Measurements from ENCODE around the gene PPM1G. TPM values are rescaled to one million over a fixed set of nuclear protein-coding genes. Genes with fewer than 3 reads are reported as not detected.

The PPM1G gene
- total RNA-seq, 1 donor from 2014 or later: 24.7 TPM

GRCh38 chr2:27351802-27352598 lies 57.4 kb downstream of the PPM1G start:
- Histone ChIP-seq H3K4me1 (peaks cover 0 to 11% of the 10 kb centered on the region in 2 donors), H3K27ac (no peak overlapping the region), H3K9me3 (no peaks in the 10 kb centered on the region), H3K27me3 (no peaks in the 10 kb centered on the region), H3K4me3 (no peak overlapping the region), H3K36me3 (peaks cover 5 to 6% of the 10 kb centered on the region in 2 donors)
- TF ChIP-seq CTCF (IDR thresholded peaks at IDR 0.05): no peak
- no peak for DNase-seq (ENCODE audit: low spot score in 2 of 2)
- intact Hi-C loops (cut with DNase I): loop anchor here (10.0 kb wide), 1 partner anchor 137 kb away; the partner anchor contains the start of genes ATRAID, CAD and SLC5A6

GRCh38 chr2:27350106-27350693 lies 59.2 kb downstream of the PPM1G start:
- peaks cover 5 to 6% of the 10 kb centered on the region in 2 donors for H3K36me3 ChIP-seq
- intact Hi-C loops (cut with DNase I): loop anchor here (10.0 kb wide), 1 partner anchor 135 kb away; the partner anchor contains the start of genes ATRAID, CAD and SLC5A6
- no peak overlapping the region for H3K4me3 ChIP-seq
- TF ChIP-seq CTCF (IDR thresholded peaks at IDR 0.05): no peak
- no peak for DNase-seq (ENCODE audit: low spot score in 2 of 2)
- no peaks in the 10 kb centered on the region for H3K9me3 ChIP-seq
- peaks cover 0 to 2% of the 10 kb centered on the region in 2 donors for H3K4me1 ChIP-seq
- no peak overlapping the region for H3K27ac ChIP-seq
- H3K27me3 ChIP-seq: no peaks in the 10 kb centered on the region

- intact Hi-C loops (cut with DNase I): no loop called here
- no peak for DNase-seq (ENCODE audit: low spot score in 2 of 2)
- no peaks in the 10 kb centered on the region for H3K9me3 ChIP-seq
- no peaks in the 10 kb centered on the region for H3K4me1 ChIP-seq
- no peaks in the 10 kb centered on the region for H3K27me3 ChIP-seq
- no peak overlapping the region for H3K27ac ChIP-seq
- no peak overlapping the region for H3K4me3 ChIP-seq
- no peak for TF ChIP-seq CTCF (IDR thresholded peaks at IDR 0.05)
- H3K36me3 ChIP-seq: peaks cover 11 to 13% of the 10 kb centered on the region in 2 donors
Measured at GRCh38 chr2:27347641-27348040, 61.8 kb downstream of the PPM1G start.

- H3K36me3 ChIP-seq: peaks cover 80 to 89% of the 10 kb centered on the region in 2 donors
Measured at GRCh38 chr2:27336173-27336572, 73.2 kb downstream of the PPM1G start.

GRCh38 chr2:27335311-27335710 lies 74.1 kb downstream of the PPM1G start:
- DNase-seq (ENCODE audit: low spot score in 2 of 2): no peak
- intact Hi-C loops (cut with DNase I): no loop called here
- Histone ChIP-seq H3K4me3 (no peak overlapping the region), H3K27ac (no peak overlapping the region), H3K4me1 (no peaks in the 10 kb centered on the region), H3K9me3 (no peaks in the 10 kb centered on the region), H3K36me3 (peaks cover 77 to 87% of the 10 kb centered on the region in 2 donors), H3K27me3 (no peaks in the 10 kb centered on the region)
- no peak for TF ChIP-seq CTCF (IDR thresholded peaks at IDR 0.05)

More at GRCh38 chr2:27336173-27336572, 73.2 kb downstream of the PPM1G start:
- Histone ChIP-seq H3K4me3 (no peak overlapping the region), H3K9me3 (no peaks in the 10 kb centered on the region), H3K27me3 (no peaks in the 10 kb centered on the region), H3K4me1 (no peaks in the 10 kb centered on the region), H3K27ac (no peak overlapping the region)
- TF ChIP-seq CTCF (IDR thresholded peaks at IDR 0.05): no peak
- DNase-seq (ENCODE audit: low spot score in 2 of 2): no peak
- intact Hi-C loops (cut with DNase I): no loop called here

Other genes starting within 250 kb of the PPM1G start
- 284 TPM for gene ATRAID, start 197.6 kb downstream of the PPM1G start, total RNA-seq
- 85.7 TPM for gene SLC5A6, start 197.3 kb downstream of the PPM1G start, total RNA-seq
- 63.4 TPM for gene CAD, start 192.2 kb downstream of the PPM1G start, total RNA-seq
- gene SLC30A3, start 146.5 kb downstream of the PPM1G start, total RNA-seq: 7.6 TPM
- not detected for gene DNAJC5G, start 134.2 kb downstream of the PPM1G start, total RNA-seq
- not detected for gene TRIM54, start 127.2 kb downstream of the PPM1G start, total RNA-seq
- gene UCN, start 101.1 kb downstream of the PPM1G start, total RNA-seq: not detected
- gene MPV17, start 86.5 kb downstream of the PPM1G start, total RNA-seq: 239 TPM
- 76.2 TPM for gene GTF3C2, start 52.8 kb downstream of the PPM1G start, total RNA-seq
- gene EIF2B4, start 39.3 kb downstream of the PPM1G start, total RNA-seq: 34.8 TPM
- gene SNX17, start 39.0 kb downstream of the PPM1G start, total RNA-seq: 94.0 TPM
- gene ZNF513, start 28.9 kb downstream of the PPM1G start, total RNA-seq: 17.7 TPM
- 42.1 TPM for gene NRBP1, start 19.0 kb upstream of the PPM1G start, total RNA-seq
- gene KRTCAP3, start 32.8 kb upstream of the PPM1G start, total RNA-seq: not detected
- 204 TPM for gene IFT172, start 80.2 kb upstream of the PPM1G start, total RNA-seq
- gene FNDC4, start 85.6 kb upstream of the PPM1G start, total RNA-seq: 18.1 TPM
- gene GCKR, start 87.2 kb upstream of the PPM1G start, total RNA-seq: not detected
- gene ZNF512, start 173.5 kb upstream of the PPM1G start, total RNA-seq: 64.8 TPM
- 8.0 TPM for gene CCDC121, start 219.4 kb upstream of the PPM1G start, total RNA-seq
- 13.1 TPM for gene GPN1, start 219.5 kb upstream of the PPM1G start, total RNA-seq

Data from ascending aorta (tissue), 2 donors.